HL-60 (cell line): ENCODE results near the gene DLGAP3.

Experiments used
- DNase-seq, 2 experiments: peaks; one replicate each; pipeline ENCODE4 v3.0.0-alpha.2; 2010 to 2020; ENCODE audit warnings: low read depth in 1 of 2, low spot score in 1 of 2
- H3K27ac ChIP-seq: fragments of 250-450 bp; sonication (Bioruptor Pico); replicated peaks from 2 replicates; pipeline ENCODE4 v1.5.1; 2020; ENCODE audit warnings: mild to moderate bottlenecking, moderate library complexity
- H3K27me3 ChIP-seq: fragments of 250-450 bp; sonication (Bioruptor Pico); 2 replicates; pipeline ENCODE4 v1.5.1; 2021; ENCODE audit warnings: mild to moderate bottlenecking, moderate library complexity; ENCODE audit not compliant: insufficient read depth, poor library complexity, severe bottlenecking
- H3K4me3 ChIP-seq: replicated peaks from 2 replicates; pipeline ENCODE4 v1.5.1; 2011; ENCODE audit warnings: mild to moderate bottlenecking, control low read depth, low read length; ENCODE audit not compliant: insufficient read depth
- GABPA ChIP-seq: IDR thresholded peaks from 2 replicates; pipeline ENCODE4 v1.6.1; 2012; ENCODE audit warnings: low read depth
- POLR2AphosphoS5 ChIP-seq: IDR thresholded peaks from 2 replicates; pipeline ENCODE4 v1.6.1; 2012; ENCODE audit warnings: low read depth
- SPI1 ChIP-seq: IDR thresholded peaks from 2 replicates; pipeline ENCODE4 v1.6.1; 2012; ENCODE audit warnings: low read depth, mild to moderate bottlenecking, borderline replicate concordance
- TF ChIP-seq, protein P1 (sequence below): IDR thresholded peaks from one replicate; pipeline ENCODE4 v1.5.1; 2011; ENCODE audit warnings: low read length, control low read depth, inconsistent platforms; ENCODE audit not compliant: insufficient read depth
- TF ChIP-seq, protein P2 (sequence below): IDR thresholded peaks from 2 replicates; pipeline ENCODE4 v1.6.1; 2012; ENCODE audit warnings: low read depth; ENCODE audit not compliant: insufficient replicate concordance

DLGAP3 gene

DNA sequence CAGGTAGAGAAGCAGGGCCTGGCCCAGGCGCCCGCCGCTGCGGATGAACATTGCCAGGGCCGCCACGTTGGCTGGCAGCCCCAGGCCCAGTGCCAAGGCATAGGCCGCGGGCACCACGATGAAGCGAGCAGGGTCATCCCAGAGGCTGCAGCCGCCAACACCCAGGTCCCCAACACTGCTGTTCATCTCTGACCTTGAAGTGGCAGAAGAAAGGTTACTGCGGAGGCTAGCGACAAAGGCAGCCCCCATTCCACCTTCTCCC lies 47.7 kb upstream of the DLGAP3 start:
- no peak overlapping the region for H3K27ac ChIP-seq
- no peaks in the 10 kb centered on the region for H3K27me3 ChIP-seq
- no peak for DNase-seq
- H3K4me3 ChIP-seq, result no peak overlapping the region
- TF ChIP-seq SPI1 (no peak), GABPA (no peak), POLR2AphosphoS5 (no peak)
- TF ChIP-seq, protein P1, sequence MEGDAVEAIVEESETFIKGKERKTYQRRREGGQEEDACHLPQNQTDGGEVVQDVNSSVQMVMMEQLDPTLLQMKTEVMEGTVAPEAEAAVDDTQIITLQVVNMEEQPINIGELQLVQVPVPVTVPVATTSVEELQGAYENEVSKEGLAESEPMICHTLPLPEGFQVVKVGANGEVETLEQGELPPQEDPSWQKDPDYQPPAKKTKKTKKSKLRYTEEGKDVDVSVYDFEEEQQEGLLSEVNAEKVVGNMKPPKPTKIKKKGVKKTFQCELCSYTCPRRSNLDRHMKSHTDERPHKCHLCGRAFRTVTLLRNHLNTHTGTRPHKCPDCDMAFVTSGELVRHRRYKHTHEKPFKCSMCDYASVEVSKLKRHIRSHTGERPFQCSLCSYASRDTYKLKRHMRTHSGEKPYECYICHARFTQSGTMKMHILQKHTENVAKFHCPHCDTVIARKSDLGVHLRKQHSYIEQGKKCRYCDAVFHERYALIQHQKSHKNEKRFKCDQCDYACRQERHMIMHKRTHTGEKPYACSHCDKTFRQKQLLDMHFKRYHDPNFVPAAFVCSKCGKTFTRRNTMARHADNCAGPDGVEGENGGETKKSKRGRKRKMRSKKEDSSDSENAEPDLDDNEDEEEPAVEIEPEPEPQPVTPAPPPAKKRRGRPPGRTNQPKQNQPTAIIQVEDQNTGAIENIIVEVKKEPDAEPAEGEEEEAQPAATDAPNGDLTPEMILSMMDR, result no peak
- TF ChIP-seq, protein P2, sequence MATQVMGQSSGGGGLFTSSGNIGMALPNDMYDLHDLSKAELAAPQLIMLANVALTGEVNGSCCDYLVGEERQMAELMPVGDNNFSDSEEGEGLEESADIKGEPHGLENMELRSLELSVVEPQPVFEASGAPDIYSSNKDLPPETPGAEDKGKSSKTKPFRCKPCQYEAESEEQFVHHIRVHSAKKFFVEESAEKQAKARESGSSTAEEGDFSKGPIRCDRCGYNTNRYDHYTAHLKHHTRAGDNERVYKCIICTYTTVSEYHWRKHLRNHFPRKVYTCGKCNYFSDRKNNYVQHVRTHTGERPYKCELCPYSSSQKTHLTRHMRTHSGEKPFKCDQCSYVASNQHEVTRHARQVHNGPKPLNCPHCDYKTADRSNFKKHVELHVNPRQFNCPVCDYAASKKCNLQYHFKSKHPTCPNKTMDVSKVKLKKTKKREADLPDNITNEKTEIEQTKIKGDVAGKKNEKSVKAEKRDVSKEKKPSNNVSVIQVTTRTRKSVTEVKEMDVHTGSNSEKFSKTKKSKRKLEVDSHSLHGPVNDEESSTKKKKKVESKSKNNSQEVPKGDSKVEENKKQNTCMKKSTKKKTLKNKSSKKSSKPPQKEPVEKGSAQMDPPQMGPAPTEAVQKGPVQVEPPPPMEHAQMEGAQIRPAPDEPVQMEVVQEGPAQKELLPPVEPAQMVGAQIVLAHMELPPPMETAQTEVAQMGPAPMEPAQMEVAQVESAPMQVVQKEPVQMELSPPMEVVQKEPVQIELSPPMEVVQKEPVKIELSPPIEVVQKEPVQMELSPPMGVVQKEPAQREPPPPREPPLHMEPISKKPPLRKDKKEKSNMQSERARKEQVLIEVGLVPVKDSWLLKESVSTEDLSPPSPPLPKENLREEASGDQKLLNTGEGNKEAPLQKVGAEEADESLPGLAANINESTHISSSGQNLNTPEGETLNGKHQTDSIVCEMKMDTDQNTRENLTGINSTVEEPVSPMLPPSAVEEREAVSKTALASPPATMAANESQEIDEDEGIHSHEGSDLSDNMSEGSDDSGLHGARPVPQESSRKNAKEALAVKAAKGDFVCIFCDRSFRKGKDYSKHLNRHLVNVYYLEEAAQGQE, result no peak

DNA sequence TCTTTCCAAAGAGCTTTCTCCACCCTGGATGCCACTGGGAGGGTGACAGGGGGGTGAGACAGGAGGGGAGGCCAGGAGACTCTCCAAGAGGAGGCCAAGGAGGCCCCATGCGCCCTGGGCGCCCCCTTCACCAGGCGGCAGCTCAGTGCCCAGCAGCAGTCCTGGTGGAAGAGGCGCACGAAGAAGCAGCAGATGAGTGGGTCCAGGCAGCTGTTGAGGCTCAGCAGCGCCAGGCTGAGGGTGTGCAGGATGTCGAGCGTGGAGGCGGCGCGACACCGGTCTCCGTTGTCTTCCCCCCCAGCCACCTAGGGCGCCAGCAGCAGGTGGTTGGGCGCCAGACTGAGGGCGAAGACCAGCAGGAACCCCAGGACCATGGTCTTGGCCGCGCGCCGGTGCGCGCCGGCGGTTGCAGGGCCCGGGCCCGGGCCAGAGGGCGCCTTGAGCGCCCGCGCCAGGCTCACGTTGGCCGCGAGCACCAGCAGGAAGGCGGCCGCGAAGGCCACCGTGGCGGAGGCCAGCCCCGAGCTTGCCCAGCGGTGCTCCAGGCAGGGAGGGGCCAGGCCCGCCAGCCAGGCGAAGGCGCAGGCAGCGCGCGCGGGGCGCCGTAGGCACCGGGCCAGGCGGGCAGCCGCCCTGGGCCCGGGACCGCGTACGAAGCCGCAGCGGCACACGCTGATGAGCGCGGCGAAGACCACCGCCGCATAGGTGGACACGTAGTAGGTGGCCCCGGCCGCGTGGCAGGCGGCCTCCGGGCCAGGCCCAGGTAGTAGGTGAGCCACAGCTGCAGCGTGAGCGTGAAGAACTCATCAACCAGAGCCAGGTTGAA lies 47.1 kb upstream of the DLGAP3 start:
- TF ChIP-seq SPI1 (no peak), POLR2AphosphoS5 (no peak), GABPA (no peak)
- TF ChIP-seq, protein P1, result no peak
- TF ChIP-seq, protein P2, result no peak
- DNase-seq, result no peak
- Histone ChIP-seq H3K4me3 (no peak overlapping the region), H3K27me3 (no peaks in the 10 kb centered on the region), H3K27ac (no peak overlapping the region)

DNA sequence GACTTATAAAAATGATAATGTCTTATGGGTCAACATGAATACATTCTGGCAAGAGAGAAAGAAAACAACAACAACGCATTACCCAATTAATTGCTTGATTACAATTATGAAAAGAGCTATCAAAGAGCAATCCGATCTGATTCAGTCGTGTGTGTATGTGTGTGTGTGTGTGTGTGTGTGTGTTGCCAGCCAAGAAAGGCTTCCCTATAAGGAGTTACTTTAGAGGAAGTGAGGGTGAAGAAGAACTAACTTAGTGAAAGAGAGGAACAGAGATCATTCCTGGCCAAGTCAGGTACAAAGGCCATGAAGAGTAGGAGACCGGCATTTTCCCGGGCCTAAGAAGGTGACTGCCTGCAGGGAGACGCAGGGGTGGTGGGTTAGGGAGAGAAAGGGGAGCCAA lies 46.3 kb upstream of the DLGAP3 start:
- TF ChIP-seq GABPA (no peak), POLR2AphosphoS5 (no peak), SPI1 (peak; percentile 89)
- TF ChIP-seq, protein P2, result no peak
- TF ChIP-seq, protein P1, result no peak
- H3K27ac ChIP-seq, result no peak overlapping the region
- H3K27me3 ChIP-seq, result no peaks in the 10 kb centered on the region
- DNase-seq, result peak; percentile 11 to 37
- no peak overlapping the region for H3K4me3 ChIP-seq
